HG03159 (cell line): ENCODE measurements around the gene FPR3.
"Not testable (repeated sequence)": the region's sequence is repeated elsewhere in the genome, so short reads cannot be mapped to it uniquely, and the experiment has no call there.

Experiments used
- ATAC-seq: cut with Tn5 transposase; IDR thresholded peaks from one replicate; pipeline ENCODE4 v1.9.1; 2021; ENCODE audit warnings: mild to moderate bottlenecking, moderate library complexity; ENCODE audit not compliant: unreplicated experiment

The FPR3 gene

DNA sequence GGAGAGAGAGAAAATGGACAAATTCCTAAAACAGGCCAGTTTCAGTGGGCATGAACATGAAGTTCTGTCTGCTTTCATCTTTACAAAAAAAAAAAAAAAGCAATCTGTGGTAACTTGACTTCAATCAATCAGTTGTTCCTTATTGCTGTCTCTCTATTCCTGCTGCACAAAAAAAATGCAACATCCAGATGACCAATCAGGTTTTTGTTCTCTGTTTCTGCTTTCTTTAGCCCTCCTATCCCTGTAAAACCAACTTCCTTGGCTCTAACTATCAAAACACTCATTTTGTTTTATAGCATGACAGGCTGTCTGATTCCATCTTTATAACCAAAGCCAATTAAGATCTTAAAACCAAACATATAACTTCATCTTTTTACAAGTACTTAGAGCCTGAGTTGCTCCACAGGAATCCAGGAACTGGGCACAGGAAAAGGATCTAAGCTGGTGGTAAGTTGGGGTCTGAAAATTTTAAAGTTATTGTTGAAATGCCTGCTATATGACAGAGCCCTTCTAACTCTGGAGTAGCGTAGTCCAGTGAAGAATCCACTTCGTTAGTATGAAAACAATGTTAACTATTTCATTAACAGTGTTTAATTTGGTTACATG, at the start of gene FPR3:
Gene FPR3 (plus strand): TSS at position 273 of the 606 bp plus-strand sequence. CDS start 28,592 bp downstream, outside the sequence.
- ATAC-seq = no peak

DNA sequence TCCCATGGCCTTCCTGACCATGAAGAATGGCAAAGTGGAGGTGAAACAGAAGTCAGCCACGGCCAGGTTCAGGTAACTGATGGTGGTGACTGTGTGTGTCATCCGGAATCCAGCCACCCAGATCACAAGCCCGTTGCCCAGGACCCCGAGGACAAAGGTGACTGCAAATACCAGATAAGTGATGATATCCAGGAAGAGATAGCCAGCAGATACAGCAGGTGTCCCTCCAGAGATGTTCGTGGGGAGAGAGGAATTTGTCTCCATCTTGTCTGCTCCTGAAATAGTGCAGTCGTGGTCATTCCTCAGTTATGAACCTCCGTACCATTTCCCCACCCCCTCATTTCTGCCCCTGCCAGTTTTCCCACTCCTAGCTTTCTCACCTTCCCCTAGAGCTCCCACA, 48.2 kb upstream of the FPR3 start:
- ATAC-seq = no peak

DNA sequence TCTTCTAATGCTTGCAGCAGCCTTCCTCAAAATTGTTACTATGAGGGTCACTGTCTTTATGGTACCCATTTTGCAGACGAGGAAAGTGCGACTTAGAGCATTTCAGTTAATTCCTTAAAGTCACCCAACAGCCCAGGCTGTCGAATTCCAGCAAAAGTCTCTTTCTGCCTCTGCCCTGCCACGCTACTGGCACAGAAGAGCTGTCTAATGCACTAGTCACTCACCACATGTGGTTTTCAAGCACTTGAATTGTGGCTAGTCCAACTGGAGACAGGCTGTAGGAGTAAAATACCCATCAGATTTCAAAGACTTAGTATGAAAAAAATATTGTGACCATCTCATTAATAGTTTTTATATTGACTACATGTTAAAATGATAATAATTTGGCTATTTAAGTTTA, 45.0 kb upstream of the FPR3 start:
- ATAC-seq = no peak

GRCh38 chr19:51750400-51751094, 44.4 kb upstream of the FPR3 start:
- ATAC-seq = no peak

- no peak for ATAC-seq
These were observed 43.3 kb upstream of the FPR3 start, which contains the start of gene FPR1 for GRCh38 chr19:51751655-51752054. Gene FPR1 (minus strand): TSS chr19:51751878. CDS start chr19:51746994, 4,884 bp downstream.

GRCh38 chr19:51754109-51754508, 40.8 kb upstream of the FPR3 start:
- no peak for ATAC-seq

DNA sequence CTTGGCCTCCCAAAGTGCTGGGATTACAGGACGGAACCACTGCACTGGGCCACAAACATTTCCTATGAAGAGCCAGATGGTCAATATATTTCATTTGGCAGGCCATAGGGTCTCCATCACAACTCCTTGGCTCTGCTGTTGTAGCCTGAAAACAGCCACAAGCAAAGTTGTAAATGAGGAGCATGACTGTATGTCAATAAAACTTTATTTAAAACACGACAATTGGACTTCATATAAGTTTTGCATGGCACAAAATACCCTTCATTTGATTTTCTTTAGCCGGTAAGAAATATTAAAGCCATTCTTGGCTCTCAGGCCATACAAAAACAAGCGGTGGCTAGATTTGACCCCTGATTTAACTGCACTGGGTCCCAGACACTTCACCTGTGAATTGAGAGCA, 40.2 kb upstream of the FPR3 start:
- no peak for ATAC-seq

DNA sequence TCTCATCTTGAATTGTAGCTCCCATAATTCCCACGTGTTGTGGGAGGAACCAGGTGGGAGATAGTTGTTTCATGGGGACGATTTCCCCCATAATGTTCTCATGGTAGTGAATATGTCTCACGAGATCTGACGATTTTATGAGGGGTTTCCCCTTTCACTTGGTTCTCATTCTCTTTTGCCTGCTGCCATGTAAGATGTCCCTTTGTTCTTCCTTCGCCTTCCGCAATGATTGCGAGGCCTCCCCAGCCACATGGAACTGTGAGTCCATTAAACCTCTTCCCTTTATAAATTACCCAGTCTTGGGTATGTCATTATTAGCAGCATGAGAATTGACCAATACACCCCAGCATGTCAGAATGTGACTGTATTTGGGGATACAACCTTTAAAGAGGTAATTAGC, 39.4 kb upstream of the FPR3 start:
- no peak for ATAC-seq

DNA sequence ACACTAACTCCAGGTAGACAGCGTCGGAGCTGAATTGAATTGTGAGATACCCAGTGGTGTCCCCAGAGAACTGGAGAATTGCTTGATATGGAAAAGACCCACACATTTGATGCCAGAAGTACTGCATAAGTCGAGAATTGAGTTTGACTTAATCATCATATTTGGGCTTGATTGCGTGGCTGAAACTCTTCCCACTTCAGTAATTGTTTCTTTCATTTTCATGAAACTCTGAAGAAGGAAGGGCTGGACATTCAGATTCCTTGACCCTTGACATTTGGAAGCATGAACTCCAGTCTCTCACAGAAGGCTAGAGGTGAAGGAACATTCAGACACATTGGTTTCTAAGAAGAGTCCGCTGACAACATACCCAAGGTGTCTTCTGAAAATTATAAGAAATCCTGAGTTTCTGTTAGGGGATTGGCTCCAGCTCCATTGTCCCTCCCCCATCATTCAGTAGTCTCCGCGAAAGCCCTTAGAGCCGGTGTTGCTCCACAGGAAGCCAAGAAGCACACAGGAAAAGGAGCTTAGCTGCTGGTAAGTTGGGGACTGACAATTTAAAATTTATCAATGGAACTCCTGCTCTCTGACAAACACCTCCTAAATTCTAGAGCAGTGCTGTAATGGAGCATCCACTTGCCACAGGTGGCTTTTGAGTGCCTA, 34.1 kb upstream of the FPR3 start, which contains the start of gene FPR2:
Gene FPR2 (plus strand): TSS at position 484 of the 660 bp plus-strand sequence. CDS start 7,479 bp downstream, outside the sequence.
- ATAC-seq = no peak

- ATAC-seq = no peak
These were observed 33.3 kb upstream of the FPR3 start for GRCh38 chr19:51761696-51762095.

- ATAC-seq = no peak
These were observed 29.9 kb upstream of the FPR3 start for GRCh38 chr19:51765086-51765485.

DNA sequence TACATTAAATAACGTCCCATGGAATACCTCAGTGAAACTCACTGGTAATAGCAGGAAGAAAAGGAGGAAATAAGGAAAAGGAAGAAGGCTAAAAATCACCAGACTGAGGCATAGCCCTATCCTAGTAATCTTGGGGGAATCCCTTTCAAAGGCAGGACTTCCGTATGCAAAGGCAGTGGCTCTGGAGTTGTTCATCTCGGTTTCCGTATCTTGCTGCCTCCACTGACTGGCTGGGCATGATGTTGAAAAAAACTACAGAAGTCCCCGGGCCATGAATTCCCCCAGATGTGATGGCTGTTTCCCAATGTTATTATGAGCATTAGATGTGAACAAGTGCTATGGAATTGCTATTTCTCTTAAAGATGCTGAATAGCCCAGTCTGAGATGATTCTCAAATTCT, 28.5 kb upstream of the FPR3 start:
- ATAC-seq = no peak

DNA sequence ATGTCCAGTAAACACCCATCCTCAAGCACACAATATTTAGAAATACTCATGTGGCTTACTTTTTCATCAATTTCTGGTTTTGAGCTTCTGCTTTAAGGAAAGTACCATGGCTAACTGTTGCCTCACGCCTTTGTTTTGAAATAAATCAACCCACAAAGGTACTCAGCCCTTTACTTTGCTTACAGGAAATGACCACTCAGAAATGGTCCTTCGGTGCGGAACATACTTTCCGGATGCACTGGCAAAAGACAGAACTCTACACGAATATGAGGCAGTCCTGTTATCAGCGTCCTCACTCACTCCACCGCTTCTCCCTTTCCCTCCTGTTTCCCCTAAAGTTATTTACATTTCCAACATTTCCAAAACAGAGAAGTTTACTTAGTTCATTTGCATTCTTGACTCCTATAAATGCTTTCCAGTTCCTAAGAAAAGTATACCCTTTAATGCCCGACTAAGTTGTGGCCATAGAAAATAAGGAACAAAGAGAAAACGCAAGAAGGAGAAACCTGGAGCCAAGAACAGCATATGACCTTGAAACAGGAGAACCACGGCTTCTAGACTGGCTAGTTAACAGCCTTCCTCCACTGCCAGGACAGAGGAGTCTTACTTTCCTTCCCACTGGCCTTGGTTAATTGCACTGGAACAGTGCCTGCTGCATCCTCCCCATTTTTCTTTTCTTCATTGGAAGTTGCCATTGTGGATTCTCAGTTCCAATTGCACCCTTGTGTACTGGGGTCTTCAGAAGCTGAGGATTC, 23.4 kb upstream of the FPR3 start:
- no peak for ATAC-seq

GRCh38 chr19:51772977-51773376, 22.0 kb upstream of the FPR3 start:
- no peak for ATAC-seq

GRCh38 chr19:51776561-51776960, 18.4 kb upstream of the FPR3 start:
- not testable (repeated sequence) for ATAC-seq

- ATAC-seq = no peak
These were observed 17.1 kb upstream of the FPR3 start for GRCh38 chr19:51777570-51778462.

- no peak for ATAC-seq
These were observed 15.8 kb upstream of the FPR3 start for GRCh38 chr19:51779181-51779580.

GRCh38 chr19:51779703-51780102, 15.3 kb upstream of the FPR3 start:
- ATAC-seq = no peak

GRCh38 chr19:51780270-51780669, 14.7 kb upstream of the FPR3 start:
- ATAC-seq = no peak

DNA sequence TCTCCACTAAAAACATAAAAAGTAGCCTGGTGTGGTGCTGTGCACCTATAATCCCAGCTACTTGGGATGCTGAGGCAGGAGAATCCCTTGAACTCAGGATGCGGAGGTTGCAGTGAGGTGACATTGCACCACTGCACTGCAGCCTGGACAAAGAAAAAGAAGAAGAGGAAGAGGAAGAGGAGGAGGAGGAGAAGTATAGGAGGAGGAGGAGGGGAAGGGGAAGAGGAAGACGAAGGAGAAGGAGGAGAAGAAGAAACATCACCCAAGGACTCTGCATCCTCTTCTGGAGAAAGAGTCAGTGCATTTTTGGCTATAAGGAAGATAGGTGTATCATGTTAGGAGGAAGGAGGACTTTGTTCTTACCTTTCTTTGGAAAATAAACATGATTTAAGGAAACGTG, 13.0 kb upstream of the FPR3 start:
- no peak for ATAC-seq
